Activated naive CD8-positive, alpha-beta T cell treated with anti-CD3 and anti-CD28 coated beads, Interleukin-2, amount 50 U/mL, for 16 hours (primary cell): ENCODE measurements around the gene AAK1.
"Not testable (repeated sequence)": the region's sequence is repeated elsewhere in the genome, so short reads cannot be mapped to it uniquely, and the experiment has no call there.

ENCODE experiments used
- DNase-seq: peaks from one replicate; pipeline ENCODE4 v3.0.0-alpha.2; 2020; ENCODE audit warnings: low read depth, low spot score

The AAK1 gene

DNA sequence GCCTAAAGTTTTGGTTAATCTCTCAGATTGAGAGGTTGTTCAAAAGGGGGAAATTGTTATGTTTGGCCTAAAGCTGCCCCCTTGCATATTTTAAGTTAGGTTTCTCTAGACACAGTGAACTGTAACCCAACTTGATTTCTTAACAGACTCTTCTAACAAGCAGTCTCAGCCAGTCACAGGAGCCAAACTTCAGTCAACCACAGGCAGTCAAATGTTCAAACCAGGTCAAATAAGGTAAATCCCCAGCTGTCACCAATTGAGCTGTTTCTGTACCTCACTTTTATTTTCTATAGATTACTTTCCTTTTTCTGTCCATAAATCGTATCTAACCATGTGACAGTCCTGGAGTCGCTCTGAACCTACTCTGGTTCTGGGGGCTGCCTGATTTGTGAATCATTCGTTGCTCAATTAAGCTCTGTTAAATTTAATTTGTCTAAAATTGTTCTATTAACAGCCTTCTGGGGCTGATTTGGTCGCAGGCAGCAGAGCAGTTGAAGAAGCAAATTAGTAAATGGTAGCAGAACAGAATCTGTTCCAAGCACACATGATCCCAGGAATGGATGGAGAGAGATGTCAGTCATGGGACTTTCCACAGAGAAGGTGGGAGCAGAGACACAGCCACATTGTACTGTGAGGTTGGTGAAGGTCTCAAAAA, 189.9 kb downstream of the AAK1 start:
- DNase-seq: no peak

DNA sequence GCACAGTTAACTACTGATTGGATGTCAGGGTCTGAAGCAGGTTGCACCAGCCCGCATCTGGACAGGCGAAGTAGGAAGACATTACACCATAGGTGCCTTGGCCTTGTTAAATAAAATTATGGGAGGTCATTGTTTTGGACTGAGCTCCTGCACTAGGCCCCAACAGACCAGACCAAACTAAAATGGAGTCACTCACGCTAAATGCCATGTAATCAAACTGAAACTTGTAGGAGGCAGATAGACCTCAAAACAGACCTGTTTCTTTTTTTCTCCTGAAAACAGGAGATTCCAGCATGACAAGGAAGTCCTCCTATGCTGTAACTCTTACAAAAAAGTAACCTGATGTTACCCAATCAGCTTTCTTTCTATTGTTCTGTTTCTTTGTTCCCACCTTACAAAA, 190.9 kb downstream of the AAK1 start:
- DNase-seq: no peak

DNA sequence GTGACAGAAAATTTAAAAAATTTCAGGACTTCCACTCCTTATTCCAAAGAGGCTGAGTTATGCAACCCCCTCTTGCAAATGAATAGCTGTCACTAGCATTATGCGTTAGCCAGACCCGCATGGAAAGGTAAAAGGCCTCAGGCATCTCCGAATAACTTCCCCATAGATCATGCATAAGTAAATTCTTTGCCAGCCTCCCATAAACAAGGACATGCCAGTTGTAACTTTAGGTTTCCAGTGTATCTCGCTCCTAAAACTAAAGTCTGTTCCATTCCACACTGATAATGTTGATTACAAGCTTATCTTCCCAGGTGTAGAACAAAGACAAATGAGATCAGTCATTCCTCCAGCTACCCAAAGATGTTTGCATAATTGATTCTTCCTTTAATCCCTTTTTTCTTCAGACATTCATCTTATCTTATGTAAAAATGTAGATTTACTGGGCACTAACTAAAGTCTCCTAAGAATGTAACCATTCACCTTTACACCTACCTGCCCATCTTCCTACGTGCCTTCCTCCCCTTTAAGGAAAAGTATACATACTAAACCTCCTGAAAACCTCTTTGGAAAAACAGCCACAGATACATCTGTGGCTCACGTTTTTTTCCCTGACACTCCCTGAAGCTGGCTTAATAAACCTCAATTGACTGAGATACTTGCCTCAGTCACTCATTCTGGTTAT, 192.7 kb downstream of the AAK1 start:
- DNase-seq: no peak

DNA sequence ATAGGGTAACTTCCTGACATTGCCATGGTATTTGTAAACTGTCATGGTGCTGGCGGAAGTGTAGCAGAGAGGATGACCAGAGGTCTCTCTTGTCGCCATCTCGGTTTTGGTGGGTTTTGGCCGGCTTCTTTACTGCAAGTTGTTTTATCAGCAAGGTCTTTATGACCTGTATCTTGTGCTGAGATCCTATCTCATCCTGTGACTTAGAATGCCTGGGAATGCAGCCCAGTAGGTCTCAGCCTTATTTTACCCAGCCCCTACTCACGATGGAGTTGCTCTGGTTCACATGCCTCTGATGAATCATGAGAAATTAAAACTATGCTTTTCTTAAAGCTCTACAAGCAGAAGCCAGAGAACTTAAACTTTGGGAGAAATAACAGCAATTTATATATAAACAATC, 193.6 kb downstream of the AAK1 start:
- no peak for DNase-seq

DNA sequence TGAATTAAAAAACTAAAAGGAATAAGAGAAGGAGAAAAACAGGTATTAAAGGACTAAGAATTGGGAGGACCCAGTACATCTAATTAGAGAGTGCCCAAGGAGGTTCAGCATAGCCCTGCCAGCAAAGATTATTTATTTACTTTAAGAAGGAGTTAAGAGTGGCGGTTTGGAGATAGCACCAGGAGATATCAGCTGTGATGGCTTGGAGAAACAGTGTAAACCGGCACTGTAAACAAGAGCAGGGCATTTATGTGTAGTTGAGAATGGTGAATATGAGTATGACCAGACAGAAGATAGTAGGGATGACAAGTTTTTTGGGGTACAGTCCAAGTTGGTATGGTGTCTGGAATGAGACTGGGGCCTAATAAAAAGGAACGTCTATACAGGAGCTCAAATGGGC, 199.9 kb downstream of the AAK1 start:
- not testable (repeated sequence) for DNase-seq

DNA sequence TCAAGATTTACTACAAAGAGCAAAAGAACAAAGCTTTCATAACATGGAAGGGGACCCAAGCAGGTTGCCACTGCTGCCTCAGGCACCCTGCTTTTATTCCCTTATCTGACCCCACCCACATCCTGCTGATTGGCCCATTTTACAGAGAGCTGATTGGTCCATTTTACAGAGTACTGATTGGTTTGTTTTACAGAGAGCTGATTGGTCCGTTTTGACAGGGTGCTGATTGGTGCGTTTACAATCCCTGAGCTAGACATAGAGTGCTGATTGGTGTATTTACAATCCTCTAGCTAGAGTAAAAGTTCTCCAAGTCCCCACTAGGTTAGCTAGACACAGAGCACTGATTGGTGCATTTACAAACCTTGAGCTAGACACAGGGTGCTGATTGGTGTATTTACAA, 204.0 kb downstream of the AAK1 start:
- not testable (repeated sequence) for DNase-seq

DNA sequence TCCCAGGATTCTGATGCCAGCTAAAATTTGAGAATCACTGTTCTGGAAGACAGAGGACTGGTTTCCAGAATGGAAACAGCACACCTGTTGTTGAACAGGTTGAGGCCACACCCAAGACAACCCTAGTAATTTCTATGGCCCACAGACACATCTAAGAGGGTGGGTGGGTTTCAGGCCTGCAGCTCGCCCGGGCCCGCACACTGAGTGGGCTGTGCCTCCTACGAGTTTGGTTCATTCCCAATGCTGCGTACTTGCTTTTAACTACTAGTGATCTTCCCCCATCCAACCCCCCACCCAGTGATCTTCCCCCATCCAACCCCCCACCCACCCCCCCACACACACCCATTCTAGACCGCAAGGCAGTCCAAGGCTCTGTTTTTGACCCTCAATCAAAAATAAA, 205.0 kb downstream of the AAK1 start:
- no peak for DNase-seq

DNA sequence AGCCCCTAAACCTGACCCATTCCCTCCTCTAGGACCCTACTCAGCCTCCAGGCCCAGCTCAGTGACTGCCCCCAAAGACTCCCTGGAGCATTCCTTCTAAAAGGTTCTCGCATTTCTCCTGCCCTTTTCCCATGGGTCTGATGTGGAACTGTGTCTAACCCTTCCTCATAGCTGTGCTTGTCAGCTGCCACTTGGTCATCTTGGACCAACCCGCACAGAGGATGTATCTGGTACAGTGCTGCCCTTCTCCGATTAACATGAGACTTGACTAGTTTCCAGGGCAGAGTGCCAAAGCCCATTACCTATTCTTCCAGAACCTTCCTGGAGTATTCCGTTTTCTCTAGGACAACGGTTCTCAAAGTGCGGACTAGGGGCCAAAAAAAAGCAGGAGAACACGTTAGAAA, 205.8 kb downstream of the AAK1 start:
- DNase-seq: no peak

DNA sequence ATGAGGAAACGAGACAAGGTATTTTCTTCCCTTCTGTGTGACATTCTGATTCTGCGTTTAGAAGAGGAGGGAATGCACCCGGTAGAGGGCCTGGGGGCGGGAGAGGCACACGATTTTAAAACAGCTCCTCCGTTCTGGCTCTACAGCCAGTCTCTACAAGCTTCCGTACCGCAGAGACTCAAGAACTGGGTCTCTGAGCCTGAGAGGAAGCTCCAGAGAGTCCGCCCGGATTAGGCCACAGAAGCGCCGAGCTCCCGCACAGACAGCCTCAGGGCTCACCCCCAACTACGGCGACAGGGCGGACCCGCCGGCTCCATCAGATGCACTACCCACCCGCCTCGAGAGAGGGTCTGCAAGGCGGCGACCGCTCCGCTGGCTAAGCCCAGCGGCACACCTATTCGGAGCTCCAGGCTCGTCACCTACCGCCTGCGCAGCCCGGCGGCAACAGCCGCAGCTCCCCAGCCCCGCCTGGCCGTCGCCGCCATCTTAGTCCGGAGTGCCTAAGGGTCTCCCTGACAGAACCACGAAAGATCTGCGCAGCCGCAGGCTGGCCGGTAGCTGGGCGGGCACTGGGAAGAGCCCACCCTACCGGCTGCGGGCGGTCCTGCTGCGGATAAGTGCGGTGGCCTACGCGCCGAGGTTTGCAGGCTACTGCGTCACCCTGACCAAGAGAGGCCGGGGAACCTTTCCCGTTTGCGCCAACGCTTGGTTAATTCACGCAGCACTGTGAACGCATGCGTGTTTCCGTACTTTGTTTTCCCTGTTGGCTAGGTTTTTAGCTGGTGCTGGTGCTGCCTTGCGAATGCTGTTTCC, 206.4 kb downstream of the AAK1 start, which contains the start of gene NFU1:
NFU1 (minus strand) TSS at position 498 of the 813 bp plus-strand sequence; CDS start at position 485, 13 bp downstream.
- DNase-seq: peak; percentile 79

DNA sequence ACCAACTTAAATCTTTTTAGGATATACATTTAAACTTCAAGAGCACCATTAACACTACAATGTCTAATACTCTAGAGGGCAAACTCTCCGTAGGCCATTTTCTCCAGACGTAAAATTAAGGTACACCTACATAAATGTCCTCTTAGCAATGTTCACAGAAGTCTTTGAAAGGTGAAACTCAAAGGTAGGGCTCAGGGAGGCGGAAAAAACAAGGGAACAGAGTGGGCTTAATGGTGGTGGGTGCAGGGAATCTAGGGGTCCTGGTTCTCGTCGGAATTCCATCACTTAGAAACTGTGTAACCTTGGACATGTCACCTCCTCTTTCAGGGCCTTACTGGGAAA, 207.0 kb downstream of the AAK1 start:
- no peak for DNase-seq

DNA sequence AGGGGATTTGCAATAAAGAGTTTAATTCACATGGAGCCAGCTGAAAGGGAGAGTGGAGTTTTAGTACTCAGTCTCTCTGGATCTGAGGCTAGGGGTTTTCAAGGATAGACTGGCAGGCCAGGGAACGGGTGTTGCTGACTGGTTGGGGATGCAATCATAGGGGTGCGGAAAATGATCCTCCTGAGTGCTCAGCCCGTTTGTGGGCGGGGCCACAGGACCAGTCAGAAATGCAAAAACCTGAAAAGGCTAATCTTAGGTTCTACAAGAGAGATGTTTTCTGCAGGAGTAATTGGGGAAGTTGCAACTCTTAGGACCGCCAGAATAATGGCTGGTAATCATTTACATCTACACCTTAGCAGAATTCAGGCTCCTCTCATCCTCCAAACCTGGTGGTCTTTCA, 208.8 kb downstream of the AAK1 start:
- no peak for DNase-seq

DNA sequence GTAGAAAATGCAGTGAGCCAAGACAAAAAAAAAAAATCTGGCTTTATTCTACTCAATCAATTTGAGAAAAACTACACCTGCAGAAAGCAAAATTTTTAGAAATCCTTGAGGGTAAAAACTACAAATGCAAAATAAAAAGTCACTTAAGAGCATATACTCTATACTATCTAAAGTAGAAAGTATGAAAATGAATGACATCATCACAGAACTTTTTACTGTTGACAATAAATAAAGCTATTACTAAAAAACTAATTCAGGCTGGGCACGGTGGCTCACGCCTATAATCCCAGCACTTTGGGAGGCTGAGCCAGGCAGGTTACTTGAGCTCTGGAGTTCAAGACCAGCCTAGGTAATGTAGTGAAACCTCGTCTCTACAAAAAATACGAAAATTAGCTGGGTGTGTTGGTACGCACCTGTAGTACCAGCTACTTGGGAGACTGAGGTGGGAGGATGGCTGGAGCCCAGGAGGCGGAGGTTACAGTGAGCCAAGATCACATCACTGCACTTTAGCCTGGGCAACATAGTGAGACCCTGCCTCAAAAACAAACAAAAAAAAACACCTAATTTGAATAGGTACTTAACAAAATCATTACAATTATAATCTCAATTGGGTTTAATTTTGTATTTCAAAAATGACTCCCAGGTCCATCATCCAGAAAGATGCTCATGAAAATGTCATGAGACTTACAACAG, 213.9 kb downstream of the AAK1 start:
- no peak for DNase-seq

DNA sequence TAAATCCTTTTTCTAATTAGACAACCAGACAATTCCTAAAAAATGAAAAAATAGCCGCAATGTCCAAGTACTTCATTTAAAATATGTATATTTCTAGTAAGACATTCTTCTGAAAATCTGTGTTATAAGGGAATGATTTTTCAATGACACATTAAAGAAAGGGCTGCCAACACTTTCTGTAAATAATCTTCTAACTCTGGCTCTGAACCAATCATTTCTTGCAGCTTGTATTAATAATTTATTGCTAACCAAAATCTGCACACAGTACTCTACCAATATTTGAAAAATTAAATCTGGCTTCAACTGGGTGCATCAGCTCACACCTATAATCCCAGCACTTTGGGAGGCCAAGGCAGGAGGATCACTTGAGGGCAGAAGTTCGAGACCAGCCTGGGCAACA, 214.6 kb downstream of the AAK1 start:
- no peak for DNase-seq

DNA sequence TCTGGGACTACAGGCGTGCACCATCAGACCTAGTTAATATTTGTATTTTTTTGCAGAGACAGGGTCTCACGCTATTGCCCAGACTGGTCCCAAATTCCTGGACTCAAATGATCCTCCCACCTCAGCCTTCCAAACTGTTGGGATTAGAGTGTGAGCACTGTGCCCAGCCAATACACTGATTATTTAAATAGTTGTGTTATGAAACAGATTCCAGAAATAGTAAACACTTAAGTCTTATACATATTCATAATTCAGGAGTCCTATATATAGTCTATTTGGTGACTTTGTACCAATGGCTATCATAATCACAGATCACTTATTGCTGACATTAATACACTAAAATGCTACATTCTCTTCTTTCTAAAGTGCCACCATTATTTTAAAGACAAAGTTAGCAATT, 219.1 kb downstream of the AAK1 start:
- no peak for DNase-seq

DNA sequence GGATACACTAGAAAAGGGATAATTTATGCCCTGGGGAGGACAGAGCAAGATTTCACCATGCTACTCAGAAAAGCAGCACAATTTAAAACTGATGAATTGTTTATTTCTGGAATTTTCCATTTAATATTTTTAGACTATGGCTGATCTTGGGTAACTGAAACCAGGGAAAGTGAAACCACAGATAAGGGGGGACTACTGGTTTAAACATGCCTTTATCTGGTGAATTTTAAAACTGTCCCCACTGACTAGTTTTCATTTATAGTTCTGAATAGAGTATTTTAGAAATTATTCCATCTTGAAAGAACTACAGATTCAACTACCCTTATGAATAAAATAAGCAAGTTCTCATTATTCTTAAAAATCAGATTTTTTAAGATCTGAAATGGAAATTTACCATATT, 221.3 kb downstream of the AAK1 start:
- DNase-seq: no peak

DNA sequence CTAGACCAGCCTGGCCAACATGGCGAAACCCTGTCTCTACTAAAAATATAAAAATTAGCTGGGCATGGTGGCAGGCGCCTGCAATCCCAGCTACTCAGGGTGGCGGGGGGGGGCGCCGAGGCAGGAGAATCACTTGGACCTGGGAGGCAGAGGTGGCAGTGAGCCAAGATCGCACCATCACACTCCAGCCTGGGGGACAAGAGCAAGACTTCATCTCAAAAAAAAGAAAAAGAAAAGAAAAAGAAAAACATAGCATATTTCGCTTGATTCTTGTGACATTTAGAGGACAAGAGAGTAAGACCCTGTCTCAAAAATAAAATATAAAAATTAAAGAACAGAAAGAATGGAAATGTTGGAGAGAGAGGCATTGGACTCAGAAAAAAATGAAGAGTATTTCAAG, 224.4 kb downstream of the AAK1 start:
- not testable (repeated sequence) for DNase-seq

DNA sequence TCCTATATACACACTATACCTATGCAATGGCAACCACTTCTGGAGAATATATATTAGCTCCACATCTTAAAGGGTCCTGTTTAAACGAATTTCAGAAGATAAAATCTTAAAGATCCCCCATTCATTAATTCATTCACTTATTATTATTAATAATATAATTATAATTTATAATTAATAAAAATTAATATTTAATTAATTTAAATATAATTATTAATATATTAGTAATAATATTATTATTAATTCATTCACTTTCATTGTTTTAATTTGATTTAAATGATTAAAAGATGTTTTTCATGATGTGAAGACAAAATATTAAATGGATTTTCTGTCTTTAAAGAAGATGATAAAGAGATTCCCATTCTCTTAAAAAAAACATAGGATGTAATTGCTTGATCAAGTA, 227.4 kb downstream of the AAK1 start:
- no peak for DNase-seq
